KMS-11 (cell line): ENCODE measurements around the gene RALGAPA2.
"Not testable (repeated sequence)": the region's sequence is repeated elsewhere in the genome, so short reads cannot be mapped to it uniquely, and the experiment has no call there.

Experiments used
- H2AFZ ChIP-seq: fragments of 200-600 bp; sonication (generic); 2 replicates; pipeline ENCODE4 v1.6.1; 2016; ENCODE audit warnings: antibody characterized with exemption, mixed run types, low read depth
- H3K27ac ChIP-seq: fragments of 200-600 bp; sonication (generic); 2 replicates; pipeline ENCODE4 v1.6.1; 2016; ENCODE audit warnings: mild to moderate bottlenecking, mixed run types
- H3K27me3 ChIP-seq: fragments of 200-600 bp; sonication (generic); 2 replicates; pipeline ENCODE4 v1.6.1; 2017; ENCODE audit warnings: mild to moderate bottlenecking, low read depth, mixed run types, moderate library complexity; ENCODE audit not compliant: insufficient read depth
- H3K36me3 ChIP-seq: fragments of 200-600 bp; sonication (generic); 2 replicates; pipeline ENCODE4 v1.6.1; 2017; ENCODE audit warnings: mild to moderate bottlenecking, mixed run types; ENCODE audit not compliant: insufficient read depth
- H3K4me1 ChIP-seq: fragments of 200-600 bp; sonication (generic); 2 replicates; pipeline ENCODE4 v1.6.1; 2016; ENCODE audit warnings: mild to moderate bottlenecking, low read depth, mixed run types; ENCODE audit not compliant: poor library complexity, severe bottlenecking
- H3K4me2 ChIP-seq: fragments of 200-600 bp; sonication (generic); 2 replicates; pipeline ENCODE4 v1.7.0; 2016; ENCODE audit warnings: mild to moderate bottlenecking, mixed run types
- H3K4me3 ChIP-seq: fragments of 200-600 bp; sonication (generic); IDR thresholded peaks from 2 replicates; pipeline ENCODE4 v1.6.1; 2017; ENCODE audit warnings: low read depth, low read length, mixed read lengths; ENCODE audit not compliant: insufficient read depth
- H3K79me2 ChIP-seq: fragments of 200-600 bp; sonication (generic); 2 replicates; pipeline ENCODE4 v1.6.1; 2016; ENCODE audit warnings: low read depth, mixed run types; ENCODE audit not compliant: insufficient read depth
- H3K9ac ChIP-seq: fragments of 200-600 bp; sonication (generic); 2 replicates; pipeline ENCODE4 v1.6.1; 2016; ENCODE audit warnings: mild to moderate bottlenecking, mixed run types
- H4K20me1 ChIP-seq: fragments of 200-600 bp; sonication (generic); 2 replicates; pipeline ENCODE4 v1.6.1; 2016; ENCODE audit warnings: mild to moderate bottlenecking, mixed run types; ENCODE audit not compliant: insufficient read depth
- CTCF ChIP-seq: fragments of 200-600 bp; sonication (generic); conservative IDR thresholded peaks from 2 replicates; pipeline ENCODE4 v1.6.1; 2017; ENCODE audit warnings: low read depth, mild to moderate bottlenecking, antibody characterized with exemption, low read length, moderate library complexity, mixed read lengths

The RALGAPA2 gene

DNA sequence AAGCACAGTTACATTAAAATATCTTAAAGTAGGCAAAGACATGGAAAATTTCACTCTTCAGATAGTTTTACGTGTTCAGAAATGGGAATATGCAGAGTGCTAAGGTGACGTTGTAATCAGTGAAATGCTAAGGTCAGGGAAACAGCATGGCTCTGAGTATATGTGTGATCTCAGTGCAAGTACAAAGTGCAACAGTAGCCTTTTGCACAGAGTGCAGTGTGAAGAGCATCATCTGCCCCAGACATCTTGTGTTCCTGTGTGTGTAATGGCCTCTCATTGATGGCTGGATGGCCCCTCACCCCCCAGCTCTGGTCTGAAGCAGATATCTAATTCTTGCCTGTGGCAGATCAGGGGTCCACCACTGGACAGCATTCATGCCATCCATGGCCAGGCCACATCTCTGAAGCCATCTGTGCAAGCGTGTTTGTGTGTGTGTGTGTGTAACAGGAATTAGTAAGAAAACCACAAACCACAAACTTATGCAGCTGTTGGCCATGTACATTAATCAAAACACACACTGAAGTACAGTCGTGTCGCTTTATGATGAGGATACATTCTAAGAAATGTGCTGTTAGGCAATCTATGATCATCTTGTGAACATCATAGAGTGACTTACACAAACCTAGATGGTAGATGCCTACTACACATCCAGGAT is 165.1 kb downstream of the RALGAPA2 start:
- no peak for TF ChIP-seq CTCF
- Histone ChIP-seq H2AFZ (no peak overlapping the region), H3K4me3 (no peak overlapping the region), H3K4me2 (no peak overlapping the region), H3K27ac (no peak overlapping the region), H3K36me3 (no peaks in the 10 kb centered on the region), H4K20me1 (no peaks in the 10 kb centered on the region), H3K79me2 (no peaks in the 10 kb centered on the region), H3K9ac (no peak overlapping the region), H3K27me3 (no peaks in the 10 kb centered on the region), H3K4me1 (peaks cover 25% of the 10 kb centered on the region)

DNA sequence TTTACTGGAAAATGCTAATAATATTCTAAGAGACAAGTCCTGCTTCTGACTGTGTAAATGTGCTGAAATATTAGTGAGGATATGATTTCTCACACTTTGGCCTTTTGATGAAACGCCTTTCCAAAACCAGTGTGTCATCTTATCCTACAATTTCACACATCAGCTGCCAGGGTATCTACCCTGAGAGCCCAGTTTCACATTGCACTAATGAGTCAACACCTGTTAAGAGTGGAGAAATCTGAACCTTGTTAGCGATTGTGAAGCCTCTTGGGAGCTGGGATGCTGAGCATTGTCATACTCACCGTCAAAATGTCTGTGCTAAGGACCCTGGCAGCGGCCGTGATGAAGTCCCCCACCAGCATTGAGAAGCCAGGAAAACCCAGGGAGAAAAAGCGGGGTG is 166.0 kb downstream of the RALGAPA2 start:
- no peak overlapping the region for H3K4me3 ChIP-seq
- no peak overlapping the region for H3K4me2 ChIP-seq
- no peak overlapping the region for H3K9ac ChIP-seq
- no peaks in the 10 kb centered on the region for H3K27me3 ChIP-seq
- no peak overlapping the region for H3K27ac ChIP-seq
- peaks cover 25% of the 10 kb centered on the region for H3K4me1 ChIP-seq
- no peaks in the 10 kb centered on the region for H3K36me3 ChIP-seq
- H4K20me1 ChIP-seq = no peaks in the 10 kb centered on the region
- H3K79me2 ChIP-seq = no peaks in the 10 kb centered on the region
- TF ChIP-seq CTCF = no peak
- no peak overlapping the region for H2AFZ ChIP-seq

- H4K20me1 ChIP-seq, H3K4me3 ChIP-seq, H3K9ac ChIP-seq, H3K4me2 ChIP-seq, H2AFZ ChIP-seq, H3K79me2 ChIP-seq, H3K27ac ChIP-seq, H3K36me3 ChIP-seq, H3K27me3 ChIP-seq: not testable (repeated sequence)
- peaks cover 25% of the 10 kb centered on the region for H3K4me1 ChIP-seq
Observed at GRCh38 chr20:20543348-20543747, 169.1 kb downstream of the RALGAPA2 start.

DNA sequence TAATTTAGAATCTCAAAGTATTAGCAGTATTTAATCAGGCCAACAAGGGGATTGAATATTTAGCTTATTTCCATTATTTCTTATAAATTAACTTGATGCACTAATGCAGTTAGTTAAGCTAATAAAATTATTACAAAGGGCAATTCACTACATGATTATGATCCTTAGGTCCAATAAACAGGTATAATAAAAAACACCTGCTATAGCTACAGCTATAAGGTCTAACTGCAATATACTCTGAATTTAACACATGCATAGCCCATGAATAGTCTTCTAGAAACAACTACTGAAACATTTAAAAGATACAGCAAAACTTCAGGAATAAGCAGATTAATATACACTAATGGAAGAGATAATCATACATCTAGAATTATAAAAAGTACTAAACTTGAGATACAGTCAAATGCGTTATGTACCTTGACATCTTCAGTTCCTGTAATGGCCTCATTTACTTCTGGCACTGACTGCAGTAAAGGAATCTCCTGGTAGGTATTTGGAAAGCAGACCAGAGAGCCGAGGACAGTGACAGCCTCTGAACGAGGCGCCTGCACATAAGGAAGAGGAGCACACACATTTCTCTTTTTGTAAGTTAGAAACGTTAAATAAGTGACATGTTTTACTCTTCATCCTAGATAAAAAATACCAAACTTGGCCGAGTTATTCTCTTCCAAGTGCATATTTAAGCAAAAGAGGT is 176.1 kb downstream of the RALGAPA2 start:
- no peak overlapping the region for H3K27ac ChIP-seq
- H4K20me1 ChIP-seq = no peaks in the 10 kb centered on the region
- no peak for TF ChIP-seq CTCF
- H3K27me3 ChIP-seq = no peaks in the 10 kb centered on the region
- no peaks in the 10 kb centered on the region for H3K36me3 ChIP-seq
- no peak overlapping the region for H2AFZ ChIP-seq
- H3K4me1 ChIP-seq = no peaks in the 10 kb centered on the region
- H3K79me2 ChIP-seq = no peaks in the 10 kb centered on the region
- no peak overlapping the region for H3K4me2 ChIP-seq
- H3K9ac ChIP-seq = no peak overlapping the region
- H3K4me3 ChIP-seq = no peak overlapping the region

- Histone ChIP-seq H3K9ac (no peak overlapping the region), H4K20me1 (no peaks in the 10 kb centered on the region), H3K4me3 (no peak overlapping the region), H3K27ac (no peak overlapping the region), H3K36me3 (no peaks in the 10 kb centered on the region), H2AFZ (no peak overlapping the region), H3K4me1 (no peaks in the 10 kb centered on the region), H3K27me3 (no peaks in the 10 kb centered on the region), H3K4me2 (no peak overlapping the region), H3K79me2 (no peaks in the 10 kb centered on the region)
- TF ChIP-seq CTCF = no peak
Observed at GRCh38 chr20:20535051-20535450, 177.4 kb downstream of the RALGAPA2 start.
